DMS153 treated with DMSO at 0.1 percent for 48 hours (cell line): ENCODE data around the gene RRM2.

Experiments used
- DNase-seq: peaks from one replicate; lab custom pipeline; 2025; ENCODE audit not compliant: unreplicated experiment; lab: John Stamatoyannopoulos, UW

The RRM2 gene

DNA sequence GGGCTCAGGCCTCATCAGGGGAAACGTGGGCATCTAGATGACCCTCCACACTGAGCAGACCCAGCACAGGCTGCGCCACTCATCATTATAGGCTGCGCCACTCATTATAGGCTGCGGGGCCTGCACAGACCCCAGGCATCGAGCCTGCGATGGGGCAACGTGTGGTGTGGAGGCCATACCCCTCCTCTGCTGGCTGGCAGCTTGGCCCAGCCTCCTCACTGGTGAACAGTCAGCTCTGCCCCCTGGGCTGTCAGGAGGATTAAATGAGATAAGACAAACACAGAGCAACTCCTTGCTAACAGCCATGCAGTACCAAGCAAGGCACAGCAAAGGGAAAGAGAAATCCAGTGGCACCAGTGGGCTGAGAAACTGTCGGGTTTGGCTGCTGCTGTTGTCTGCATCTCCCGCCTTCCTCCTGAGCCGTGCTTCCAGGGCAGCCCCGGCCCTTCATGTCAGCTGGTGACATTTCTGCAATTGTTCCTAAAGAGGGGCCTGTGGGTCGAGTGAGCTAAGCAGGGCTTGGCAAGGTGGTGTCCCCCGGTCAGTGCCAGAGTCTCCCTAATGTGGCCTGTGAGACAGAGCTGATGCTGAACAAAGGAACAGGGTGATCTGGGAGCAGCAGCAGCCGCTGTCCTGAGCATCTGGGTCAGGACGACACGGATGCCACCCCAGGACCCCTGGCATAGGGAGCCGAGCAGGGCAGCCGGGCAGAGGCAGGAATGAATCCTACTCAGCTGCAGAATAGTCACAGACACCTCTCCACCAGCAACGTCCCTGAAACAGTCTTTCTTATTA, 48.7 kb downstream of the RRM2 start:
- DNase-seq, result no peak

DNA sequence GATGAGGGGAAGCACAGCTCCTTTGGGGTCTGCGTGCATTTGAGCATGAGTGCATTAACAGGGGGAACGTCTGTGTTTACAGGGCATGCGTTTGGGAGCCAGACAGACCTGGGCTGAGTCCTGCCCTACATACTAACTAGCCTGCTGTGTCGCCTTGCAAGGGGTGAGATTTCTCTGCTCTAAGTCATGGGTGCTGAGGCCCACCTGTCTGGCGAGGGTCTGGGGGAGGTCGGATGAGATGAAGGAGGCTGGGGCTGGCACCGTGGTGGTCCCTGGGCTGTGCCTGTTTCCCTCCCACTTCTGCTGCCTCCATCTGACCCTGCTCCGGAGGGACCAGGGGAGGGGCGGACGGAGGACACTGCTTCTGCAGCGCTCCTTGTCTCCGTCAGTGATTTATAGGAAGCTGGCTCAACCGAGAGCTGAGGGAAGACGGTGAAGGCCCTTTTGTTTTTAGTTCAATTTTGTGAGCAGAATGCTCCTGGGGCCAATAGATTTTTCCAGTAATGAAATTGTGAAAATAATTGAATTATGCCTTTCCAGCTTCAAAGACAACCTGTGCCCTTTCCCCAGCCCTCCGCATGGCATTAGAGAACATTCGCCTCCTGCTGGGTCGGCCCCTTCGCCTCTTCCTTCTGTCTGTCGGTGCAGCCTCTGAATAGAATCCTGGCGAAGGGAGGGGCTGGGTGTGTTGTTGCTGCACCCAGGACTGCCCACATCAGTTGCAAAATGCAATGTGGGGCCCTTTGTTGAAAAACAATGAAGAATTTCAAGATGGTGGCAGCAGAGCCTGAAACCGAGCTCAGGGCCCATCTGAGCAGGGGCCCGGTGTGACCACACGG, 49.7 kb downstream of the RRM2 start:
- DNase-seq, result no peak

DNA sequence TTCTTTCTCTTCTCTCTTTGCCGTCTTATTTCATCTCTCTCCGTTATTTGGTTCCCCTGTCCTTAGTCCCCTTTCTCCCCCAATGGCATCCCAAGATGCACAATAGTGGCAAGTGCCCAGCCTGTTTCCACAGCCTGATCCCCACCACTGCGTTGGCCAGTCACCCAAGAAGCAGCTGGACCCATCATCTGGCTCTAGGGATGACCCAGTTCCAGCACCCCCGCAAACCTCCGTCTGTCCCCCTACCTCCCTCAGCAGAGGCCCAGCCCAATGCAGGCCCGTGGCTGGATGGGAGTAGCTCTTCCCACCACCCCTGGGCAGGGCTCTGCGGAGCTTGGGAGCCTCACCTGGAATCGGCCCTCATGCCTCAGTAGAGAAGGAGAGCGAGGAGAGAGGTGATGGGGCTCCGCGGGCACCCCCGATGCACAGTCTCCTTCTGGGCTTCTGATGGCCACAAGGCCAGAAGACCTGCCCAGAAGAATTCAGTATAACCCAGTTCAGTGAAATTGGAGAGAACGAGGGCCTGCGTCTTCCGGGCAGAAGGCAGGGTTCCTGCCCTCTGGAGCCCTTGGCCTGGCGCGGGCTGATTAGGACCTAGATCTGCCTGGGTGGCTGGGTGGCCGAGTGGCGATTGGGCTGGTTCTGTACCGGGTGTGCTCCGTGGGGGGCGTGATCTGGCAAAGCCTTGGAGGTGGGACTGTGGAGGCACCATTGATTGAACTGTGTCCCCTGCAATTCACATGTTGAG, 50.9 kb downstream of the RRM2 start:
- no peak for DNase-seq

DNA sequence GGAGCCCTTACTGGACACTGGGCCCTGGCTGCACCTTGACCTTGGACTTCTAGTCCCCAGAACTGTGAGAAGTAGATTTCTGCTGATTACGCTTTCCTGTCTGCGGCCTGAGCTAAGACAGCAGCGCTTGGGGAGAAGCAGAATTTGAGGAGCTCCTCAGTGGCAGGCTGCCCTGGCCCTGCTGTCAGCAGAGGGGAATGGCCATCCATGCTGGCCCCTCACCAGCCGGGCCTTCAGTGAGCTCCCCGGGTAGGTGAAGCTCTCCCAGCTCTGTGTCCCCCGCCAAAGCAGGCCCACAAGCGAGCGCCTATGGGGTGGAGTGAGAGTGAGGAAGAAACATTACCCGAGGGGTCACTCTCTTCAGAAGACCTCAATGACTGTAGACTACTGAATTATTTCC, 51.6 kb downstream of the RRM2 start:
- DNase-seq, result no peak

DNA sequence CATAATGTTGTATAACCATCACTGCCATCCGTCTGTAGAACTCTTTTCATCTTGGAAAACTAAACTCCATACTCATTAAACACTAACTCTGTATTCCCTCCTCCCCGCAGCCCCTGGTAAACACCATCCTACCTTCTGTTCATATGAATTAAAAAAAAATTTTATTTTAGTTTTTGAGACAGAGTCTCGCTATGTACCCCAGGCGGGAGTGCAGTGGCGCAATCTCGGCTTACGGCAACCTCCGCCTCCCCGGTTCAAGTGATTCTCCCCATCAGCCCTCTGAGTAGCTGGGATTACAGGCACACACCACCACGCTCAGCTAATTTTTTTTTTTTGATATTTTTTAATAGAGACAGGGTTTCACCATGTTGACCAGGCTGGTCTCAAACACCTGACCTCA, 52.9 kb downstream of the RRM2 start:
- no peak for DNase-seq

DNA sequence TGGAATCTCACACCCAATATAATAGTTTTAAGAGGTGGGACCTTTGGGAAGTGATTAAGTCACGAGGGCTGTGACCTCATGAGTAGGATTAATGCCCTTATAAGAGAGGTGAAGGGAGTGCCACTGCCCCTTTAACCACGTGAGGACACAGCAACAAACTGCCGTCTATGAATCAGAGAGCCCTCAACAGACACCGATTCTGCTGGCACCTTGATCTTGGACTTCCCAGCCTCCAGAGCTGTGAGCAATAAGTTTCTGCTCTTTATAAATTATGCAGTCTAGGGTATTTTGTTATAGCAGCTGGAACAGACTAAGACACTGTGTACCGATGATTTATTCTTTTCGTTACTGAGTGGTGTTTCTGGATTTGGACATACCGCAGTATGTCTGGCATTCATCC, 56.2 kb downstream of the RRM2 start:
- no peak for DNase-seq

DNA sequence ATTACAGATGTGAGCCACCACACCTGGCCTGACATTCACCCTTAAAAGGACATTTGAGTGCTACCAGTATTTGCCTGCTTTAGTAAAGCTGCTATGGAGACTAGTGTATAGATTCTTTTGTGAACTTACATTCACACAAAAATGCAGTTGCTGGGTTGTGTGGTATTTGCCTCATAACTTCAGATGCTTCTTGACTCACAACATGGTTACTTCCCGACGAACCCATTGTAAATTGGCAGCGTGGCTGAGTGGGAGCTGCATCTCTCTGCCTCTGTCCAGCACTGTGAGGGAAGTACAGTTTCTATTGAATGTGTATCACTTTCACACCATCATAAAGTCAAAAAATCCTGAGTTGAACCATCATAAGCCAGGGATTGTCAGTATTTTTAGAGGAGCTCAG, 56.9 kb downstream of the RRM2 start:
- no peak for DNase-seq

DNA sequence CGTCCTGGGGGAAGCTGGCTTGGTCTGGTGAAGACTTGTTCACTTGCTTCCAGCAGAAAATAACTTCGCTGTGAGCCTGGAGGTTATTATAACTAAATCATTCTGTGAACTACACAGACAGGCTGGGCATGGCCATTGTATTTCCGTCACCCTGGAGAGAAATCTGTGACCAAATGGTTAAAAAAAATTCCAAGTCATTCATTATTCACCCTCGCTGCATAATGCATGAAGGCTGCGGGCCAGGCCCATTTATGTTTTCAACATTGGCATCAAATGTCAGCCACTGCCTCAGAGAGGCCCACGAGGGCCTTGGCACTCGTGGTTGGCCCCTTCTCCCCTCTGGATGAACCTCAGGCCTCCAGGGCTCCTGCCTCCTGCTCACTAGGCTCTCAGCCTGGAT, 57.7 kb downstream of the RRM2 start:
- DNase-seq, result no peak
